HepG2 (cell line): ENCODE measurements around the gene SLC23A3. TPM values are rescaled to one million over a fixed set of nuclear protein-coding genes. Genes with fewer than 3 reads are reported as not detected.

Experiments
- MTF1 ChIP-seq: sonication (generic); formaldehyde crosslinking; IDR thresholded peaks from 2 replicates; pipeline ENCODE4 v1.5.0; 2020; ENCODE audit warnings: missing genetic modification reagents
- NAIF1 ChIP-seq: sonication (generic); formaldehyde crosslinking; IDR thresholded peaks from 2 replicates; pipeline ENCODE4 v1.5.0; 2020; ENCODE audit warnings: mild to moderate bottlenecking, missing genetic modification reagents, borderline replicate concordance
- U2AF1 ChIP-seq: fragments of 200-400 bp; formaldehyde crosslinking; optimal IDR thresholded peaks from 2 replicates; pipeline ENCODE3; 2017; ENCODE audit warnings: mild to moderate bottlenecking, low read depth, low read length
- ZNF510 ChIP-seq: sonication (generic); formaldehyde crosslinking; IDR thresholded peaks from 2 replicates; pipeline ENCODE4 v1.4.0; 2020; ENCODE audit warnings: low read depth, mild to moderate bottlenecking, missing genetic modification reagents
- ZNF530 ChIP-seq: sonication (generic); formaldehyde crosslinking; IDR thresholded peaks from 2 replicates; pipeline ENCODE4 v1.5.0; 2020; ENCODE audit warnings: low read depth, mild to moderate bottlenecking, missing genetic modification reagents
- ZNF574 ChIP-seq: sonication (generic); formaldehyde crosslinking; IDR thresholded peaks from 2 replicates; pipeline ENCODE4 v1.4.0; 2020; ENCODE audit warnings: missing genetic modification reagents
- ZNF670 ChIP-seq: sonication (generic); formaldehyde crosslinking; IDR thresholded peaks from 2 replicates; pipeline ENCODE4 v1.8.0; 2022; ENCODE audit warnings: mild to moderate bottlenecking, missing genetic modification reagents, borderline replicate concordance
- ZNF691 ChIP-seq: sonication (generic); formaldehyde crosslinking; IDR thresholded peaks from 2 replicates; pipeline ENCODE4 v1.4.0; 2020; ENCODE audit warnings: missing genetic modification reagents, low read depth, mild to moderate bottlenecking, borderline replicate concordance
- ZNF737 ChIP-seq: sonication (generic); formaldehyde crosslinking; IDR thresholded peaks from 2 replicates; pipeline ENCODE4 v1.5.0; 2020; ENCODE audit warnings: missing genetic modification reagents, mild to moderate bottlenecking, borderline replicate concordance
- ZNF816 ChIP-seq: sonication (generic); formaldehyde crosslinking; IDR thresholded peaks from 2 replicates; pipeline ENCODE4 v1.8.0; 2022; ENCODE audit warnings: missing genetic modification reagents, mild to moderate bottlenecking, borderline replicate concordance
- polyA plus RNA-seq, 8 experiments: library from polyadenylated mRNA; depleted of rRNA in 3 of 8; stranded (reverse) in 7 of 8; unstranded in 1 of 8; fragments of >200 nt; fragmentation: Illumina TruSeq in 4 of 8; extraction: Trizol in 4 of 8; gene quantifications; 2 replicates each; pipeline versions ENCODE4 v1.2.1 to v1.2.3, GENCODE V29; 2011 to 2016; ENCODE audit warnings: low read depth in 4 of 8, missing spikeins in 1 of 8, mixed read lengths in 1 of 8; ENCODE audit not compliant: insufficient read depth in 1 of 8
- total RNA-seq, 5 experiments: library from RNA; depleted of rRNA; stranded (reverse); fragments of >200 nt; fragmentation: Illumina TruSeq; extraction: Trizol; gene quantifications; 2 replicates each; pipeline ENCODE4 v1.2.3, GENCODE V29; 2016; ENCODE audit warnings: low read depth in 1 of 5
- TF ChIP-seq, protein P1 (sequence below): sonication (generic); formaldehyde crosslinking; IDR thresholded peaks from 2 replicates; pipeline ENCODE4 v1.9.0; 2022; ENCODE audit warnings: missing genetic modification reagents, mild to moderate bottlenecking, borderline replicate concordance
- TF ChIP-seq, protein P2 (sequence below): sonication (generic); formaldehyde crosslinking; conservative IDR thresholded peaks from 2 replicates; pipeline ENCODE4 v1.8.0; 2022; ENCODE audit warnings: mild to moderate bottlenecking, moderate library complexity, missing genetic modification reagents

The SLC23A3 gene
- total and polyA plus RNA-seq, 2 of the 13 experiments (the other 11 are each of a cell fraction or from before 2014, with no cell fraction given) = 0.38 to 0.78 TPM

DNA sequence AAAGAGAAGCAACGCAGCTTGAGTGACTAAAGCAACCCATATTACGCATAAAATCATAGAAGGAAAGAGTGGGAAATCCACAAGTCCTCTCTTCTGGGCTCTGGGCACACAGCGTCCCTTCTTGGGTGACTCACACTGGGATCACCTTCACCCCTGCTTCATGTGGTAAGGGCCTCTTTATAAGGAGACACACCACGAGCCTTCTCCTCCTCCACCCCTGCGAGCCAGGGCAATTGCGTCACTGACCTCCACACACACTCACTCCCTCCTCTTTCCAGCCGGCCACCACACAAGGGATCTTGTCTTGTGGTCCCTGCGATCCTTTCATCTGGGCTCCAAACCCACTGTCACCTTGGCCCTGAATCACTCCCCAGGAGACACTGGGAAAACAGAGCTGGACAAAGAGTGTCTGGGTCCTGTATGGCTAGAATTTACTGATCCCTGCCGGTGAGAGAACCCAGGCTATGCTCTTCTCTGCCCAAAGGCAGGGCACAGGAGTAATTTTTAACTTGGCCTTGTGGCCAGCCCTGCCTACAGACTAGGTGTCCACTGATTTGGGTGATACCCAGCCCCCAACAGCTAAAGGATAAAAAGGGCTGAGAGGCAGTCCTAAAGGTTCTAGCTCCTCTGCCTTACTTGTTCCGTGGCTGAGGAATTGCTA, 44.5 kb downstream of the SLC23A3 start (continued):
- TF ChIP-seq, protein P1, sequence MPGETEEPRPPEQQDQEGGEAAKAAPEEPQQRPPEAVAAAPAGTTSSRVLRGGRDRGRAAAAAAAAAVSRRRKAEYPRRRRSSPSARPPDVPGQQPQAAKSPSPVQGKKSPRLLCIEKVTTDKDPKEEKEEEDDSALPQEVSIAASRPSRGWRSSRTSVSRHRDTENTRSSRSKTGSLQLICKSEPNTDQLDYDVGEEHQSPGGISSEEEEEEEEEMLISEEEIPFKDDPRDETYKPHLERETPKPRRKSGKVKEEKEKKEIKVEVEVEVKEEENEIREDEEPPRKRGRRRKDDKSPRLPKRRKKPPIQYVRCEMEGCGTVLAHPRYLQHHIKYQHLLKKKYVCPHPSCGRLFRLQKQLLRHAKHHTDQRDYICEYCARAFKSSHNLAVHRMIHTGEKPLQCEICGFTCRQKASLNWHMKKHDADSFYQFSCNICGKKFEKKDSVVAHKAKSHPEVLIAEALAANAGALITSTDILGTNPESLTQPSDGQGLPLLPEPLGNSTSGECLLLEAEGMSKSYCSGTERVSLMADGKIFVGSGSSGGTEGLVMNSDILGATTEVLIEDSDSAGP (CRISPR knock-in tag) = 0 out of 2 replicates have a peak, but pooled peaks have one; percentile 25
- TF ChIP-seq ZNF510 (CRISPR knock-in tag) (no peak), ZNF670 (CRISPR knock-in tag) (0 out of 2 replicates have a peak, but pooled peaks have one; percentile 28), ZNF530 (no peak), ZNF574 (CRISPR knock-in tag) (no peak), ZNF816 (CRISPR knock-in tag) (no peak), ZNF691 (no peak), MTF1 (CRISPR knock-in tag) (no peak), NAIF1 (CRISPR knock-in tag) (no peak), ZNF737 (no peak), U2AF1 (no peak)
- TF ChIP-seq, protein P2, sequence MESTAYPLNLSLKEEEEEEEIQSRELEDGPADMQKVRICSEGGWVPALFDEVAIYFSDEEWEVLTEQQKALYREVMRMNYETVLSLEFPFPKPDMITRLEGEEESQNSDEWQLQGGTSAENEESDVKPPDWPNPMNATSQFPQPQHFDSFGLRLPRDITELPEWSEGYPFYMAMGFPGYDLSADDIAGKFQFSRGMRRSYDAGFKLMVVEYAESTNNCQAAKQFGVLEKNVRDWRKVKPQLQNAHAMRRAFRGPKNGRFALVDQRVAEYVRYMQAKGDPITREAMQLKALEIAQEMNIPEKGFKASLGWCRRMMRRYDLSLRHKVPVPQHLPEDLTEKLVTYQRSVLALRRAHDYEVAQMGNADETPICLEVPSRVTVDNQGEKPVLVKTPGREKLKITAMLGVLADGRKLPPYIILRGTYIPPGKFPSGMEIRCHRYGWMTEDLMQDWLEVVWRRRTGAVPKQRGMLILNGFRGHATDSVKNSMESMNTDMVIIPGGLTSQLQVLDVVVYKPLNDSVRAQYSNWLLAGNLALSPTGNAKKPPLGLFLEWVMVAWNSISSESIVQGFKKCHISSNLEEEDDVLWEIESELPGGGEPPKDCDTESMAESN (CRISPR knock-in tag) = no peak
